HG03095 (cell line): ENCODE results near the gene CDKN2AIPNL.
"Not testable (repeated sequence)": the region's sequence is repeated elsewhere in the genome, so short reads cannot be mapped to it uniquely, and the experiment has no call there.

Experiments used
- ATAC-seq: cut with Tn5 transposase; IDR thresholded peaks from one replicate; pipeline ENCODE4 v1.9.1; 2021; ENCODE audit warnings: moderate library complexity; ENCODE audit not compliant: unreplicated experiment

The CDKN2AIPNL gene

GRCh38 chr5:134438721-134439123 is 27.0 kb upstream of the CDKN2AIPNL start:
- no peak for ATAC-seq

DNA sequence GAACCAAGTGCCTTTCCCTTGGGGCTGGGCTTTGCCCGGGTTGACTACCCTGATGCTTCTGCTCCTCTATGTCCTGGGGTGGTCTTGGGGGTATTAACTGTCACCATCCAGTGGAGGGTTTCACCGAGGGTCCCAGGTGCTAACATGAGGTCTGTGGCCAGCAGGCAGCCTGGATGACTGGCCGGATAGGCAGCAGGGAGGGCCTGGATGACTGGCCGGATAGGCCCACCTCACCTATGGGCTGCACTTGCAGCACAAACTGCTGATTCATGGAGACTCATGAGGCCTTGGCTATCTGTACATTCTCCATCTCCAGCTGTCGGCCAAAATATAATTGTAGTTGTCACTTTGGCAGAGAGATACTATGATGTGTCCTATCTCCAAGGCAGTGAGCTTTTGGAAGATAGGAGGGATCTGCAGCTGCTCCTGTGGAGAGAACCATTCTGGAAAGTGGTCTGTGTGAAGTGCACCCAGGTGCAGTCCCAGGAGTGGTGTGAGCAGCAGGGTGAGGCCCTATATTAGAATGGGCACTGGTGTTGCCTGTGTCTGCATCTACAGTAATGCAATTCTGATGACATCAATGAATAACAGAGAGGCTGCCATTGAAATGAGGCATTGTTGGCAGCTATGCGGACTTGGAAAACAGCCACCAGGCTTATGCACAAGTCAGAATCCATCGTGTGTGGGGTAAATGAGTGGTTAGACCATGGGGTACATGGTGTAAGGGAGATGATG is 26.3 kb upstream of the CDKN2AIPNL start:
- no peak for ATAC-seq

DNA sequence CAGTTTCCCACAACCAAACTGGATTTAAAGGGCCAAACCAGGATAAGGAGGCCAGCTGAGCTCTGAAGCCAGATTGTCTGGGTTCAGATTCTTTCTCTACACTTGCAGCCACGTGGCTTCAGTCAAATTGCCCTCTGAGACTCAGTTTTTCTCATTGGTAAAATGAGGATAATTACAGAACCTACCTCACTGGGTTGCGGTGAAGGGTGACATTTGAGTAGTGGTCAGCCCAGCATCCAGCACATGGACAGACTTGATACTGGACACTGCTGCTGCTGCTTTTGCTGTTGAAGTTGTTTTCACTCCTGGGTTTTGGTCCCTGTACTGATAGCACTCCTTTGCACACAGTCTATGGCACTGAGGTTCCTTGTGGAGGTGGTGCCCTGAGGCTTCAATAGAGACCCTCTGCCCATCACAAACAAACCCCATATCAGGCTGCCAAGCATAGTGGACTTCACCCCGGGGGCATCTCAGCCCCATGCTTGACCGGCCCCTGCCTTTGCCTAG is 25.7 kb upstream of the CDKN2AIPNL start:
- ATAC-seq = peak; percentile 9

- peak; percentile 82 for ATAC-seq
Observed at GRCh38 chr5:134436523-134437339, 25.1 kb upstream of the CDKN2AIPNL start.

DNA sequence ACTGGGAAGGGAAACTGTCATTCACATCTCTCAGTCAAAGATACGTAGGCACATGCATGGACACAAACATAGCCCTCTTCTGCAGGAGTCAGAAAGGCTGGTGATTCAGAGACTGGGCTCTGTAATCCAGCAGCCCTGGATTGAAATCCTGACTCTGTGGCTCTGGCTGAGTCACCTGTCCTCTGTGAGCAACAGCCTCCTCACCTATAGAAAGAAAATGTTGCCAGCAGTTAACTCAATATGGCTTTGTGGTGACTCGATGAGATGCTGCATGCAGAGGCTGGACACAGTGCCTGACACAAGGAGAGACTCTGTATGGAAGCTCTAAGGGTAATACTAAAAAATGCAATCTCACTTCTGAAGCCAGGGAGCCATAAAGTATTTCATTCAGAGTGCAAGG is 23.9 kb upstream of the CDKN2AIPNL start:
- no peak for ATAC-seq

- no peak for ATAC-seq
Observed at GRCh38 chr5:134432677-134433359, 21.1 kb upstream of the CDKN2AIPNL start.

DNA sequence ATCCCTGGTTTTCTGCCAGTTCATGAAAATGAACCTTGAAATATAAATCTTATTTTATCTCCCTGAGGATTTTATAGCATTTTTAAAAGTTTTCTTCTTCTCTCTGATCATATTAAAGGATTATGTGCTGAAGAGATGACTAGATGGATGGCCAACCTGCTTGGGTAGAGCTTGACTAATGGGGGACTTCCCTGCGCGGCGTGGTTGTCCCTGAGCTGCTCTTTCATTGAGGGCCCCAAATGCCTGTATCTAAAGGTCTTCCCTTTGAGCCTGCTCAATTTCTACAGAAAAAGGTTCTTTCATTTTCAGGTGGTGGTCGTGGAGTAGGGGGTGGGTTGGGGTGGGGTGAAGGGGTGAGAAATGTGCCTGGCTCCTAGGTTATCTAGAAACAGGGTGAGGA is 20.5 kb upstream of the CDKN2AIPNL start:
- no peak for ATAC-seq

- no peak for ATAC-seq
Observed at GRCh38 chr5:134430001-134430569, 18.4 kb upstream of the CDKN2AIPNL start.

- ATAC-seq = no peak
Observed at GRCh38 chr5:134427540-134428041, 15.9 kb upstream of the CDKN2AIPNL start.

DNA sequence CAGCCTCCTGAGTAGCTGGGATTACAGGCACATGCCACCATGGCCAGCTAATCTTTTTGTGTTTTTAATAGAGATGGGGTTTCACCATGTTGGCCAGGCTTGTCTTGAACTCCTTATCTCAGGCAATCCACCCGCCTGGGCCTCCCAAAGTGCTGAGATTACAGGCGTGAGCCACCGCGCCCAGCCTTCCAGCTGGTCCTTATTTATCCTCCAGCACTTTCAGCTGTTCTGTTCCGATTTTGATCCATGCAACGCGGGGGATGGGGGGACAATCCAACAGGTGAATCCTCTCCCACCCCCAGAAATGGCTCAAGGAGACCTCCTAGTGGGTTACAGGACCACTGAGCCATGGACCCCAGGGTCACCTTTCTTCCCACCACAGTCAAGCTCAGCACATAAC is 14.7 kb upstream of the CDKN2AIPNL start:
- ATAC-seq = no peak

DNA sequence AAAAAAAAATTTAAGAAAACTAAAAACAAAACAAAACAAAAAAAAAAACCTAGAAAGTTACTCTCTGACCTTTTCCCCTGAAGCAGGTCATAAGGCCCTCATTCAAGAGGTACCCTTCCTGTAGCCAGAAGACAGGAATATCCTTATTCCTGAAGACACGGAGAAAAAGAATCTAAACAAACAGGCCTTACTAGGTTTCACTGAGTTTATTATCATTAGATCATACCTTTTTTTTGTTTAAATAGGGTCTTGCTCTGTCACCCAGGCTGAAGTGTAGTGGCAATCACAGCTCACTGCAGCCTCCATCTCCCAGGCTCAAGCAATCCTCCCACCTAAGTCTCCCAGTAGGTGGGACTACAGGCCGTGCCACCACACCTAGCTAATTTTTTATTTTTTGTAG is 11.7 kb upstream of the CDKN2AIPNL start:
- no peak for ATAC-seq

GRCh38 chr5:134422791-134423365 is 11.2 kb upstream of the CDKN2AIPNL start:
- ATAC-seq = no peak

DNA sequence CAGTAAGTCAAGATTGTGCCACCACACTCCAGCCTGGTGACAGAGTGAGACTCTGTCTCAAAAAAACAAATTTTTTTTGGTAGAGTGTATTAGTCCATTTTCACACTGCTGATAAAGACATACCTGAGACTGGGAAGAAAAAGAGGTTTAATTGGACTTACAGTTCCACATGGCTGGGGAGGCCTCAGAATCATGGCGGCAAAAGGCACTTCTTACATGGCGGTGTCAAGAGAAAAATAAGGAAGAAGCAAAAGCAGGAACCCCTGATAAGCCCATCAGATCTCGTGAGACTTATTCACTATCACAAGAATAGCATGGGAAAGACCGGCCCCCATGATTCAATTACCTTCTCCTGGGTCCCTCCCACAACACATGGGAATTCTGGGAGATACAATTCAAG is 9.4 kb upstream of the CDKN2AIPNL start:
- not testable (repeated sequence) for ATAC-seq

DNA sequence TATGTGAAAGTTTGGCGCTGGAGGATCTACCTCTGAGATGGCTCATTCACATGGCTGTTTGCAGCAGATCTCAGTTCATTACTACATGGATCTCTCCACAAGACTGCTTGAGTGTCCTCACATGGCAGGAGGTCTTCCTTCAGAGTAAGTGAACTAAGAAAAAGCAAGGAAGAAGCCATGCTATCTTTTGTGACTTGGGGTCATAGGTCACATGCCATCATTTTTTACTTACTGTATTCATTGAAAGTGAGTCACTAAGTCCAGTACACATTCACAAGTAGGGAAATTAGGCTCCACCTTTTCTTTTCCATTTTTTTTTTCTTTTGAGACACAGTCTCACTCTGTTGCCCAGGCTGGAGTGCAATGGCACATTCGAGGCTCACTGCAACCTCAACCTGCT is 8.7 kb upstream of the CDKN2AIPNL start:
- ATAC-seq = no peak

GRCh38 chr5:134418958-134419357 is 7.3 kb upstream of the CDKN2AIPNL start:
- no peak for ATAC-seq

GRCh38 chr5:134417707-134418106 is 6.0 kb upstream of the CDKN2AIPNL start:
- ATAC-seq = no peak

DNA sequence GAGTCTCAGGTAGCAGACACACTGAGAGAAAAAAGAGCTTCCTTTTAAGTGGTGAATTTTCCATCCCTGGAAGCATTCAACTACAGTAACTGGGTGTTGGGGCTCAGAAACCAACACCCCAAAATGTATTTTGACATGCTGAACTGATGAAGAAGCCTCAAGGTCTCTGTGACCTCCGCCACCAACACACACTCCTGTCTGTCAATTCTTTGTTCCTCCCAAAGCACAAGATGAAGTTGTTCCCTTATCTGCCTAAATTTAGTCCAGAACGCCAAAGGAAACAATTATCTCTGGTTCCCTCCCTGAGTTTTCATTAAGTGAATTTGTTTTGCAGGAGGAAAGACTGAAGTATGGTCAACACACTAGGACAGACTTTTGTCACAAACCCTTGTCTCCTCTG is 1.4 kb upstream of the CDKN2AIPNL start:
- ATAC-seq = no peak

DNA sequence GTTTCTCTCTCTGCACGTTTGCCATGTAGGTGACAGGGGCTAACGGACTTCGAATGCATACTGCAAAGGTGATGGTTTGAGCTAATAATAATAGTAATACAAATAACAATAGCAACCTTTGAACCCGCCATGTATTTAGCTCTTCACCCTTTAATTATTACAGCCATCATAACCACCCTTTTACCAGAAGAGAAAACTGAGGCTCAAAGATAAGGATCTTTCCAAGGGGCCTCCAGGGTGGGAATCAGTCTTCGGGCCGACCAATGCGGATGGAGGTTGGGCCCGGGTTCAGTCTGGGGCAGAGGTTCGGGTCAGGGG is 494 bp downstream of the CDKN2AIPNL start:
- ATAC-seq = no peak

GRCh38 chr5:134410822-134411221 is 859 bp downstream of the CDKN2AIPNL start:
- no peak for ATAC-seq

GRCh38 chr5:134409321-134409720 is 2.4 kb downstream of the CDKN2AIPNL start:
- no peak for ATAC-seq

DNA sequence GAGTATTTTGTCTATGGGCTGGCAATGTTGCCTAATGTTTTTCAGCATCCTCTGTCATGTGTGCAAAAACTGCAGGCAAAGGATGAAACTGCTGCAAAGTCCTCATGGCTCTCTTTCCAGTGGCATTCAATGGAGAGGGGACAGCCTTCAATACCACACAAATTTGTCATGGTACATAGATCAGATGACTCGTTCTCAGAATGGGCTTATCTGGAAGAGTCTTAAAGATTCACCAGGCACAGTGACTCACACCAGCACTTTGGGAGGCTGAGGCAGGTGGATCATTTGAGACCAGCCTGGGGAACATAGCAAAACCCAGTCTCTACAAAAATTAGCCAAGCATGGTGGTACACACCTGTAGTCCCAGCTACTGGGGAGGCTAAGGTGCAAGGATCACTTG is 5.3 kb downstream of the CDKN2AIPNL start:
- no peak for ATAC-seq
